Neural cell (in vitro differentiated cells): ENCODE data around the gene ST6GAL1. TPM values are rescaled to one million over a fixed set of nuclear protein-coding genes. Genes with fewer than 3 reads are reported as not detected.

ENCODE experiments used
- H2AFZ ChIP-seq: fragments of 200-600, 300-800 bp; sonication (generic), shearing (Covaris generic); 2 replicates; pipeline ENCODE4 v1.6.0; 2014; ENCODE audit warnings: low read depth, mild to moderate bottlenecking, antibody characterized with exemption, low read length, moderate library complexity
- H3F3A ChIP-seq: fragments of 200-600 bp; shearing (Covaris generic); 2 replicates; pipeline ENCODE4 v1.6.1; 2016; ENCODE audit warnings: mild to moderate bottlenecking, moderate library complexity, mixed read lengths, antibody characterized with exemption, low read length; ENCODE audit not compliant: insufficient read depth, poor library complexity, severe bottlenecking
- H3K27ac ChIP-seq: fragments of 200-600, 300-800 bp; sonication (generic), shearing (Covaris generic); 2 replicates; pipeline ENCODE4 v1.5.1; 2014; ENCODE audit warnings: mild to moderate bottlenecking, low read length, moderate library complexity
- H3K27me3 ChIP-seq: fragments of 300-800, 200-600 bp; sonication (generic), shearing (Covaris generic); 2 replicates; pipeline ENCODE4 v1.6.0; 2014; ENCODE audit warnings: mild to moderate bottlenecking, low read depth, low read length, moderate library complexity; ENCODE audit not compliant: insufficient read depth
- H3K36me3 ChIP-seq: fragments of 300-800, 200-600 bp; sonication (generic), shearing (Covaris generic); 2 replicates; pipeline ENCODE4 v1.5.1; 2014; ENCODE audit warnings: mild to moderate bottlenecking, antibody characterized with exemption, low read length, moderate library complexity; ENCODE audit not compliant: insufficient read depth
- H3K4me2 ChIP-seq: fragments of 300-800, 200-600 bp; sonication (generic), shearing (Covaris generic); 2 replicates; pipeline ENCODE4 v1.6.0; 2014; ENCODE audit warnings: mild to moderate bottlenecking, low read length
- H3K4me3 ChIP-seq: fragments of 300-800, 200-600 bp; sonication (generic), shearing (Covaris generic); 2 replicates; pipeline ENCODE4 v1.5.1; 2014; ENCODE audit warnings: mild to moderate bottlenecking, low read length, moderate library complexity
- H3K79me2 ChIP-seq: fragments of 200-600 bp; shearing (Covaris generic); replicated peaks from 2 replicates; pipeline ENCODE4 v1.6.0; 2014; ENCODE audit warnings: mild to moderate bottlenecking, low read length, moderate library complexity; ENCODE audit not compliant: insufficient read depth
- H3K9ac ChIP-seq: fragments of 300-800, 200-600 bp; sonication (generic), shearing (Covaris generic); 2 replicates; pipeline ENCODE4 v1.6.1; 2016; ENCODE audit warnings: mild to moderate bottlenecking, low read length, mixed read lengths
- H3K9me2 ChIP-seq: fragments of 200-600 bp; shearing (Covaris generic); 2 replicates; pipeline ENCODE4 v1.6.1; 2016; ENCODE audit warnings: mild to moderate bottlenecking, low read length, mixed read lengths; ENCODE audit not compliant: insufficient read depth
- H3K9me3 ChIP-seq: fragments of 200-600, 300-800 bp; sonication (generic), shearing (Covaris generic); 2 replicates; pipeline ENCODE4 v1.6.1; 2016; ENCODE audit warnings: mild to moderate bottlenecking, mixed run types, low read length, moderate library complexity, mixed read lengths
- H4K20me1 ChIP-seq: fragments of 200-600 bp; shearing (Covaris generic); 2 replicates; pipeline ENCODE4 v1.6.1; 2016; ENCODE audit warnings: mild to moderate bottlenecking, mixed run types; ENCODE audit not compliant: insufficient read depth
- CTCF ChIP-seq: fragments of 450-650 bp; IDR thresholded peaks from 2 replicates; pipeline ENCODE4 v1.5.1; 2014; ENCODE audit warnings: antibody characterized with exemption, mild to moderate bottlenecking, moderate library complexity; ENCODE audit not compliant: poor library complexity, severe bottlenecking
- MXI1 ChIP-seq: fragments of 450-650 bp; conservative IDR thresholded peaks from 2 replicates; pipeline ENCODE4 v1.6.1; 2014; ENCODE audit warnings: antibody characterized with exemption, mild to moderate bottlenecking; ENCODE audit not compliant: poor library complexity, severe bottlenecking
- POLR2AphosphoS5 ChIP-seq: IDR thresholded peaks from 2 replicates; pipeline ENCODE4 v1.6.1; 2012
- REST ChIP-seq: IDR thresholded peaks from 2 replicates; pipeline ENCODE4 v1.6.1; 2012; ENCODE audit warnings: borderline replicate concordance
- SMC3 ChIP-seq: fragments of 450-650 bp; conservative IDR thresholded peaks from 2 replicates; pipeline ENCODE4 v1.6.1; 2014; ENCODE audit warnings: antibody characterized with exemption, mild to moderate bottlenecking, moderate library complexity; ENCODE audit not compliant: poor library complexity
- TAF1 ChIP-seq: IDR thresholded peaks from 2 replicates; pipeline ENCODE4 v1.6.1; 2012; ENCODE audit warnings: low read depth
- polyA plus RNA-seq: library from polyadenylated mRNA; depleted of rRNA; stranded (reverse); fragments of >200 nt; gene quantifications from 2 replicates; pipeline ENCODE4 v1.2.3, GENCODE V29; 2014

ST6GAL1 gene
- polyA plus RNA-seq, 1 donor from 2014 or later, result 17.6 TPM

GRCh38 chr3:187122261-187122660 lies 191.9 kb downstream of the ST6GAL1 start:
- Histone ChIP-seq H4K20me1 (no peaks in the 10 kb centered on the region), H3K4me3 (no peak overlapping the region), H3K9me2 (no peaks in the 10 kb centered on the region), H2AFZ (no peak overlapping the region), H3K9ac (no peak overlapping the region), H3F3A (no peaks in the 10 kb centered on the region), H3K4me2 (no peak overlapping the region), H3K27me3 (no peaks in the 10 kb centered on the region), H3K36me3 (no peaks in the 10 kb centered on the region), H3K9me3 (no peaks in the 10 kb centered on the region), H3K27ac (no peak overlapping the region), H3K79me2 (no peaks in the 10 kb centered on the region)
- no peak for TF ChIP-seq POLR2AphosphoS5
- TF ChIP-seq CTCF, result no peak
- no peak for TF ChIP-seq TAF1
- no peak for TF ChIP-seq REST

DNA sequence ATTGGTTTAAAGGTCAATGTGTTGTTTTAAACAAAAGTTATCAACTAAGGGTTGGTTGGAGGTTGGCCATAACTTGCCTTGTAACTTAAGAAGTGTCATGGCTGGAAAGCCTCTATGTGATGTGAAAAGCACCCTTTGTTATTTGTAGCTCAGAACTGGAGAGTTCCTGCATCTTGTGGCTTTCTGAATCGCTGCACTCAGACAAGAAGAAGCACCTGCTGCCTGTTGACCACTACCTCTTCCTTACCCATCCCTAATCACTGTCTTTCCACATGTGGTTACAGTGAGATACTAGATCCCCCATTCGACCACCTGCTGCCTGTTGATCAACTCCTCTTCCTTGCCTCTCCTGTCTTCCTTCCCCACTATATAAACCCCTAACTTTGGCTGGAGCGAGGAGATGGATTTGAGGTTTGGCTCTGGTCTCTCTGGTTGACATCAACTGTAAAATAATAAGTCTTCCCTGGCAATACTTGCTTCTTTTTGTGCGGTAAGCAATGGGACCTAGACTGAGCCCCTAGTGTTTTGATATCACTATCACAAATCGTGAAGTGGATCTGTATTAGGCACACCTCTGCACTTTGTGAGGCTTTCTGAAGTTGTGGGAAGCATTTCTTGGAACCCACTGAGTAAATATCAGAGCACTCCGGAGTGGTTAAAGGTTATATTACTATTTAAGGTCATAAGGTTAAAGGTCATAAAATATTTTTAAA lies 195.1 kb downstream of the ST6GAL1 start:
- TF ChIP-seq SMC3, result no peak
- no peak for TF ChIP-seq TAF1
- no peak for TF ChIP-seq MXI1
- Histone ChIP-seq H3K27ac (no peak overlapping the region), H3K4me3 (no peak overlapping the region), H4K20me1 (no peaks in the 10 kb centered on the region), H3K9me3 (no peaks in the 10 kb centered on the region), H3K36me3 (no peaks in the 10 kb centered on the region), H3K27me3 (no peaks in the 10 kb centered on the region), H3K79me2 (no peaks in the 10 kb centered on the region), H3K9ac (no peak overlapping the region), H3K4me2 (no peak overlapping the region), H2AFZ (no peak overlapping the region), H3F3A (no peaks in the 10 kb centered on the region), H3K9me2 (no peaks in the 10 kb centered on the region)

Other genes starting within 250 kb of the ST6GAL1 start
- gene KNG1, start 213.2 kb upstream of the ST6GAL1 start, polyA plus RNA-seq, result not detected in 2 replicates
- gene EIF4A2, start 146.9 kb upstream of the ST6GAL1 start, polyA plus RNA-seq, result 2,975 and 3,298 TPM in 2 replicates
- 85.2 and 91.1 TPM in 2 replicates for gene RFC4, start 124.0 kb upstream of the ST6GAL1 start, polyA plus RNA-seq
- not detected in 2 replicates for gene ADIPOQ, start 87.8 kb upstream of the ST6GAL1 start, polyA plus RNA-seq
- 9.8 and 19.9 TPM in 2 replicates for gene RPL39L, start 209.0 kb downstream of the ST6GAL1 start, polyA plus RNA-seq